HG02970 (cell line): ENCODE measurements around the gene IRAK1BP1.
"Not testable (repeated sequence)": the region's sequence is repeated elsewhere in the genome, so short reads cannot be mapped to it uniquely, and the experiment has no call there.

ENCODE experiments used
- ATAC-seq: cut with Tn5 transposase; IDR thresholded peaks from one replicate; pipeline ENCODE4 v1.9.1; 2021; ENCODE audit warnings: mild to moderate bottlenecking, moderate library complexity, moderate number of reproducible peaks; ENCODE audit not compliant: unreplicated experiment, low FRiP score

The IRAK1BP1 gene

GRCh38 chr6:78883651-78884050 is 16.3 kb downstream of the IRAK1BP1 start:
- ATAC-seq: no peak

- ATAC-seq: not testable (repeated sequence)
Observed at GRCh38 chr6:78889901-78890300, 22.6 kb downstream of the IRAK1BP1 start.

- no peak for ATAC-seq
Observed at GRCh38 chr6:78896227-78896626, 28.9 kb downstream of the IRAK1BP1 start.

DNA sequence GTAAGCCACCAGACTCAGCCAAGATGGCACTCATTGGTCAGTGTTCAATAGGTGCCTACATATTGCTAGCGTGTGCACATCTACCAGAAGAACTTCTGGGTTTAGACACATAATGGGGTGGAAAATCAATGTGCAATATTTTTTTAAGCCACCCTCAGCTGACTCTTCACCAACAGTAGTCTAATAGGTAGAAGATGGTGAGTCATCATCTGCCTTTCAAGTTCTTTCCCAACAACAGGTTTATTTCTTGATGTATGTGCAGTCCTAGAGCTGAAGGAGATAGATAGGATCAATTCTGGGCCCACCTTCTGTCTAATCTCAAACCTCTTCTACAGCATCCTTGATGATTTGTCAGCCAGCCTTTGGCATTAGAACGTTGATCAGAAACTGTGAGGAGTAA is 41.3 kb downstream of the IRAK1BP1 start:
- ATAC-seq: no peak

DNA sequence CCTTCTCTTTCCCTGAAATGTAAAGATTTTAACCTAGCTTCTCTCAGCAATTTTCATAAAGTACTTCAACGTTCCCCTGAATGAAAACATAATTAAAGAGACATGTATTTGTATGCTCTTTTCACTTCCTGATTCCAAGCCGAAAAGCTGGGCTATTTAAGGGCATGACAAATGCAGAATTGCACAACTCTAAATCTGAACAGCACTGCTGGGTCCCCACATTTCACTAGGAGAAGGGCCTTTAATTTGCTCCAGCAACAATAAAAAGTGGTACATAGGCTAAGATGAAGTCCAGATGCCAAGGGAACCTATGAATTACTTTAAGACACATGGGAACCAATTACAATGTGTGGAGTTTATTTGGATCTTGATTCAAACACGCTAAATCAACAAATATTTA is 42.0 kb downstream of the IRAK1BP1 start:
- no peak for ATAC-seq

DNA sequence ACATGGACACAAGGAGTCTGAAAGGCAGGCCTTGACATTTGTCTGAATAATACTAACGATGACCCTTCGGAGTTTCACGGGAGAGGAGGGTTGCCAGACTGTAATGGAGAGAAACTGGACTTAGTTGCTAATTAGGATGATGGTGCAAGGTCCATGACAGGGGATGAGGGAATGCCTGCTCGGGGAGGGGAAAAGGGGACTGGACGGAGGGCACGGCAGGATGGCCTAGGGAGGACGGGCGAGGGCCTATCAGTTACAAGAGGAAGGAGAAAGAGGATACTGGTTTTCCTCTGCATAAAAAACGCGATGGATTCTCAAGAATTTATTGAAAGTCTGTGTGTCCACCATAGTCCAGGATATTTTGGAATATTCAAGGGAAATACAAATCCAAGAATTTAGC is 42.7 kb downstream of the IRAK1BP1 start:
- no peak for ATAC-seq

DNA sequence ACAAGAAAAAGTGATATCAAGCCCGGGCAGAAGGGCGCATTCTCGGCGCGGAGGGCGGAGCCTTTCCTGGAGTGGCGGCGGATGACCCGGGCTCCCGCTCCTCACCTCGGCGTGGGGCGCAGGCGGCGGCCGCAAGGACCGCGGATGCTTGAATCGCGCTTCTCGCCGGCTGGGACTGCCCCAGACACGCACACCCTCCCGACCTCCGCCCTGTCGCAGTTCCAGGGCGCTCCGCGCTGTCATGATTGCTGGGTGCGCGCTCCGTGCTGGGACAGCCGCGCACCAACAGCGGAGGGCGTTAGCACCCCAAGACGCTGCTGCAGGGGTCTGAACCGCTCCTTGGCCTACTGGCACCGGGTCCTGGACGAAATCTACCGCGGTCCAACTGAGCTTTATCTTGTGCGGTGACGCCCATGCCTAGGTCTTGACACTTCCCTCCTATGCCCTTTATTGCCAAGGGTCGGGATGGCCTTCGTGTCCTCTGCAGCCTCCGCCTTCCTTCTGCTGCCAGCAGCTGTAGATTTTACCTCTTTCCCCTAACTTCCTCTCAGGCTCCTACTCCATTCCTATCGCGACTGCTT is 43.3 kb downstream of the IRAK1BP1 start:
- ATAC-seq: no peak

- ATAC-seq: no peak
Observed at GRCh38 chr6:78911218-78911940, 44.0 kb downstream of the IRAK1BP1 start.

DNA sequence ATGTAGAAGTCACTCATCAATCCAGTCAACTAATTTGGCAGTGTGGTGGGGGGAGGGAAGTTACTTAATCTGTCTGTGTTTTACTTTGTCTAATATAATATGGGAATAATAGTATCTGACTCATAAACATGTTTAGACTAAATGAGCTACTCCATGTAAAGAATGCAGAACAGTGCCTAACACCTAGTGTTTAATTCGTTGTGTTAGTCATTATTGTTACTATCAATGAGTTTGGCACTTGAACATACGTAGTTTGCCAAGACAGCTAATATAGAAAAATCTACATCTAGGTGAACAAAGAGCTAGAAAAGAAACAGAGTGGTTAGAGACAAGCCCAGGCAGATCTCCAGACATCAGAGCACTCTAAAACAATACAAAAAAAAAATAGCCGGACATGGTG is 49.1 kb downstream of the IRAK1BP1 start:
- no peak for ATAC-seq

- ATAC-seq: no peak
Observed at GRCh38 chr6:78917788-78918187, 50.4 kb downstream of the IRAK1BP1 start.

DNA sequence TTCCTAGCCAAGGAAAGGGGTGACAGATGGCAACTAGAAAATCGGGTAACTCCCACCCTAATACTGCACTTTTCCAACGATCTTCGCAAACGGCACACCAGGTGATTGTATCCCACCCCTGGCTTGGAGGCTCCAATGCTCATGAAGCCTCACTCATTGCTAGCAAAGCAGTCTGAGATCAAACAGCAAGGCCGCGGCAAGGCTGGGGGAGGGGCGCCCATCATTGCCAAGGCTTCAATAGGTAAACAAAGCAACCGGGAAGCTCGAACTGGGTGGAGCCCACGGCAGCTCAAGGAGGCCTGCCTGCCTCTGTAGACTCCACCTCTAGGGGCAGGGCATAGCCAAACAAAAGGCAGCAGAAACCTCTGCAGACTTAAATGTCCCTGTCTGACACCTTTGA is 53.8 kb downstream of the IRAK1BP1 start:
- ATAC-seq: not testable (repeated sequence)

DNA sequence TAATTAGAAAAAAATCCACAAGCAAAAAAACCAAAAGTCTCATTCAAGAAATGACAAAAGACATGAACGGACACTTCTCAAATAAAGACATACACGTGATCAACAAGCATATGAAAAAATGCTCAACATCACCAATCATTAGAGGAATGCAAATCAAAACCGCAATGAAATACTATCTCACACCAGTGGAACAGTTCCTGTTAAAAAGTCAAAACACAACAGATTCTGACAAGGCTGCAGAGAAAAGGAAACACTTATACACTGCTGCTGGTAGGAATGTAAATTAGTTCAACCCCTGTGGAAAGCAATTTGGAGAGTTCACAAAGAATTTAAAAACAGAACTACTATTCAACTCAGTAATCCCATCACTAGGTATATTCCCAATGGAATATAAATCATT is 58.0 kb downstream of the IRAK1BP1 start:
- no peak for ATAC-seq

DNA sequence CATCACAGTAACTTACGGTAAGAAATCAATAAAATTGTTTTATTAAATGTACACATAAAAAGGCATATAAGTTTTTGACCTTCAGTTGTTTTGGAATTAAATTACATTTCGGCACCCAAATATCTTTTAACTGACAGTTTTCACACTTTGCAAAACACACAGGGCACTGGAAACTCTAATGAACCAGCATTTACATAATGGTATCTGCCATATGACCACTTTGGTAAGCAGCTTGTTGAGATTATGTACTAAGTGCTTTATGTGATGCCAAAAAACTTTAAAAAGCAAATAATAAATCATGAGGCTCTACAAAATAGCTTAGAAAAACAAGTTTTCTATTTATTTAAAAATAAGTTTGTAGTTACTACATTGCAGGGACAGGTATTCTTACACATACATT is 68.2 kb downstream of the IRAK1BP1 start:
- ATAC-seq: no peak

GRCh38 chr6:78936515-78936914 is 69.2 kb downstream of the IRAK1BP1 start:
- no peak for ATAC-seq

DNA sequence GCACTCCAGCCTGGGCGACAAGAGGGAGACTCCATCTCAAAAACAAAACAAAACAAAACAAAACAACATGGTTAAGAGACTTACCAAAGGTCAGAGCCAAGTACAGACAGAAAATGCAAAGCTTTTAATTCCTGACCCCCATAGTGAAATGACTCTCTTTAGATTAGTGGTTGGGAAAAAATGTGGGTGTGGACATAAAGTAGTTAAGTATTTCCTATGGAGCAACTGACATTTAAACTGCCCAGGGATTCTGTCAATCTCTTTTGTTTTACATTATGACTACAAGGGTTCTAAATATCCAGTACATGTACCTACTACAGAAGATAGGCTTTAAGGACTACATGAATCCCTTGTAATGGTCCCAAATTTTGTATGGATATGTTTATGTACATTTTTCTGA is 75.1 kb downstream of the IRAK1BP1 start:
- ATAC-seq: no peak

DNA sequence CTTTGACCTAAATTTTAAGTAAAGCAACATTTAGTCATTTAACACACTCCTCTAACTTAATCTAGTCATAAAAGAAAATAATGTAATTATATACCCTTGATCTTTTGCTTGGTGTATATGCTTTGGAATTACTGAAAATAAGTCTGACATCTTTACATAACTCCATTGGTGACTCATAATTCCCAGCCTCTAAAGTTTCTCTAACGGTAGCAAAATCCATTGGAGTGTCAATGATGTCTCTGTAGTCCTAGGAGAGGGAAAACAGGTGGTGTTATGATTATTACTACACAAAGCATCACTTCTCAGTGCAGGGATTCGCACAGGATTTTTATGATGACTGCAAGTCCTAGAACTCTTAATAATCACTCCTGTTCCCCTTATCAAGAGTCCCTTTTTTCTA is 80.2 kb downstream of the IRAK1BP1 start:
- no peak for ATAC-seq

- ATAC-seq: no peak
Observed at GRCh38 chr6:78947962-78948361, 80.6 kb downstream of the IRAK1BP1 start.

- ATAC-seq: no peak
Observed at GRCh38 chr6:78948785-78949184, 81.4 kb downstream of the IRAK1BP1 start.

GRCh38 chr6:78952362-78952761 is 85.0 kb downstream of the IRAK1BP1 start:
- no peak for ATAC-seq
